RCC 7860 (cell line): ENCODE measurements around the gene SWAP70.
"Not testable (repeated sequence)": the region's sequence is repeated elsewhere in the genome, so short reads cannot be mapped to it uniquely, and the experiment has no call there.

Source experiments
- DNase-seq: peaks from one replicate; pipeline ENCODE4 v3.0.0-alpha.2; 2015; ENCODE audit warnings: low spot score
- FAIRE-seq: peaks from 2 replicates; lab custom pipeline; 2012; peaks lifted over from hg19 to GRCh38; lab: Jason Lieb, UNC

The SWAP70 gene

DNA sequence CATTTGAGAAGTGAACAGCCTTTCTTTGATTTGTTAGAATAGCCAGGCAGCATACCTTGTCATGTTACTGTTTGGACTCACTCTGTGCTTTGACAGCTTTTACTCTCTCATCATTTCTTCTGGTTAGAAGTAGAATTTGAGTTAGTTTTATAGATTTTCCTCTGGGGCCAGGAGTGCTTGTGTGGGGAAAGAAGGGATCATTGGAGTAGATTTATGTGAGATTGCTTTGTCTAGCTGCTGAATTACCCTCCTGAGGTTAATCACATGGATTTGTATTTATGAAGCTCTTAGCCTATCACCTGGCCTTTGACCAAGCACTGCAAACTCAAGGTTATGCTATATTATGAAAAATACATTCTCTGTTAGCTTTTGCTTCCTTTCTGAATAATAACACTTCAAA, 54.3 kb downstream of the SWAP70 start:
- FAIRE-seq = no peak
- no peak for DNase-seq

DNA sequence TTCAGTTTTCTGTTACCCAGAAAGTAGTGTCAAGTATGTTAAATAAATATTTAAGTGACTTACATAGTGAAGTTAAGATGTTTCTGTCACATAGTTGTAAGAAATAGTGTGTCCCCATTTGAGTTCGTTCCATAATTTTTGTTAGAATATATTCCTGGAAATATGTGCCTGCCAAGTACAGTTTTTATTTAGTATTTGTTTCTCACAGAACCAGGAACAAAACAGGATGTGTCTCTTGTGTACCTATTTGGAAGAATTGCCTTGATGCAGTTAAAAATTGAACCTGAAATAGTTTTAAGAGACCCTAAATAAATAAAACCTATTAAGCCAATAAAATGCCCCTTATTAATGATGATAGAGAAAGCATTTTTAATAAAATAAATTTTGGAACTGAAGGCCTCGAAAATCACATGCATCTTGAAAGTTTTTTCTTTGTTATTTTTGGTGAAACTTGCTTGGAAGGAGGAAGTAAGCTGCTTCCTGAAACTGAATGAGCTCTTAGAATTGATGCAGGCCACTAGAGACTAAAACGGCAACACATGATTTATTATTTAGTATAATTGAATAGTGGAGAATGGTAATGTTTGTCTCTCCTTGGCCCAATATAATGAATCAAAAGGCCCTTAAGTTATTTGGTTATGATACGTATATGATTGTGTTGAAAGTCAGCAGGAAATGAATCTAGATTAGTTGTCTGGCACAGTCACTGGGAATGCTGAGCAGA, 55.9 kb downstream of the SWAP70 start:
- no peak for DNase-seq
- no peak for FAIRE-seq

DNA sequence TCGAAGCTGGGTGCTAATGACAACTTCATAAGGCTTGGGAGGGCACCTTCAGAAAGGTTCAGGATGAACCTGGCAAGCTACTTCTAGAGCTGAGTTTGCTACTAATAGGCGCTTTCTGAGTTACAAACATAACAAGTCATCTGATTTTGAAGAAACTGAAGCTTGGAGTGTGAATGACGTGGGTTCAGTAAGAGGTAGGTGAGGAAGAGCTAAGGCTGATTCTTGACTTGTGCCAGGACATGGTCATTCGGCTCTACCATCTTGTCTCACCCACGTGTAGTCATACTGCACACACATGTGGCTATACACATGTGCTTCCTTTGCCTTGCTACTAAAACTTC, 56.4 kb downstream of the SWAP70 start:
- FAIRE-seq (no peak), DNase-seq (no peak)

DNA sequence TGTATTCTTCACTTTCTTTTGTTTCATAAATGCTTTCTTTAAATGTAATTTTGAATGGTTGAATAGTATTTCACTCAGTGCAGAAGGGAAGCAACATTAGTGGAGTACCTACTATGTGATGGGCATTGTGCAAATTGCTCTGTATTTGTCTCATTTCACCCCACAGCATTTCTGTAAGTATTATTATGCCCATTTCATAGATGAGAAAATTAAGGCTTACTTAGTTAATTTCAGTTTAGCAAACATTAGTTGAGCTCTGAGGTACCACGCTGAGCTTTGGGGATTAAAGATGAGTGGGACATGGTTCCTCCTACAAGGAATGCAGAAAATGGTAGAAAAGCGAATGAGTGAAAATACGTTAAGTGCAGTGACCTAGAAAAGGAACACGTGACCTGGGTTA, 58.1 kb downstream of the SWAP70 start:
- no peak for DNase-seq
- FAIRE-seq = no peak

DNA sequence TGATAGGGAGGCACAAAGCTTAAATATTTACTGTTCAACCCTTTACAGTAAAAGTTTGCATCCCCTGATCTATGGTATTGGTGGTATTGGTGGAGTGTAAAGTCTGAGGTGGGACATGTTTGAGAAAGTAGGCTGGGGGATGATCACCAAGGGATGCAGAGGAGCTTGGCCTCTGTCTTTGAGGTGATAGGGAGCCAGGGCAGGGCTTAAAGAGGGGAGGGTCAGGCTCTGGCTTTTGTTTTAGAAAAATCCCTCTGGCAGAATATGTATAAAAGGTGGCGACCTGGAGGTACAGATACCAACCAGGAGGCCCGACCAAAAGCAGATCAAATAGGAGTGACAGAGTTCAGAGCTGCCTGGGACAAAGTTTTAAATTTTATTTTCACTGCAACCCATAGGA, 59.0 kb downstream of the SWAP70 start:
- no peak for FAIRE-seq
- DNase-seq = no peak

DNA sequence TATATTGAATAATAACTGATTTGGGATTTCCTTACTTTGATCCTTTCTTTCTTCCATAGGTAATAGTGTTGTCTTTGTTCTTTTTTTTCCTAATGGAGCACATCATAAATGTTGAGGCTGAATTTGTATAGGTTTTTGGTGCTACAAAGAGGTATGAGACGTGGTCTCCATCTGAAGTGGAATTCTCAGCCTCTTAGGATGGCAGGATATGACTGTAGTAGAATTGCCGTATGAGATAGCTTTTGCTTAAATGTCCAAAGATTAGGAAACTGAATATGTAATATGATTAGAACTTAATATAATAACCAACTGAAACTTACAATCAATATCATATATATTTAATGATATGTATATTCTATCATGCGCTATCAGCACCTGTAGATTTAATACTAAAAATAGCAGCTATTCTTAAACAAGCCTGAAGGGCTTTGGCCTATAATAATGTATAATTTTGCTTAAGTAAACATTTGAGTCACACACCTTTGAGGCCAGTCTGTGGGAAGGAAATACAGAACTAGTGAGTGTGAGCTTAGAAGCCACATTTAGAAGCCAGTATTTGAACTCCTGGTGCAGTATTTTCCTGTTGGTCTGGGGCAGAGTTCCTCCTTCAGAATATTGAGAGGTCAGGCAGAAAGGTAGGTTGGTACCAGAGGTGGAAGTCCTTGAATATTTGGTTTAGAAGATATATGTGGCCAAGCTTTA, 62.6 kb downstream of the SWAP70 start:
- peak; percentile 58 for FAIRE-seq

DNA sequence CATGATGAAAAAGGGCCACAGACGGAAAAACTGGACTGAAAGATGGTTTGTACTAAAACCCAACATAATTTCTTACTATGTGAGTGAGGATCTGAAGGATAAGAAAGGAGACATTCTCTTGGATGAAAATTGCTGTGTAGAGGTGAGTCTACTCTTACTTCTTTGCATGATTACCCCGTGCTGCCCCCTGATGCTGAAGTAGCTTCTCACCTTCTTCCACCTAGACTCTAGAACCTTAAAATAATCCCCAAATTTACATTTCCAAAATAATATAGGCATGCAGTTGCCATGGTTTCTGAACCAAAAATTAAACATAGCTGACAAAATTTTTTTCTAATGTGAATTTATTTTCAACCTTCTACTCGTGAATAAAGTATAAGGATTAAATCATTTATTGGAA, 64.2 kb downstream of the SWAP70 start:
- DNase-seq = no peak
- no peak for FAIRE-seq

More for the DNA sequence above, 62.6 kb downstream of the SWAP70 start:
- peak; percentile 39 for DNase-seq

DNA sequence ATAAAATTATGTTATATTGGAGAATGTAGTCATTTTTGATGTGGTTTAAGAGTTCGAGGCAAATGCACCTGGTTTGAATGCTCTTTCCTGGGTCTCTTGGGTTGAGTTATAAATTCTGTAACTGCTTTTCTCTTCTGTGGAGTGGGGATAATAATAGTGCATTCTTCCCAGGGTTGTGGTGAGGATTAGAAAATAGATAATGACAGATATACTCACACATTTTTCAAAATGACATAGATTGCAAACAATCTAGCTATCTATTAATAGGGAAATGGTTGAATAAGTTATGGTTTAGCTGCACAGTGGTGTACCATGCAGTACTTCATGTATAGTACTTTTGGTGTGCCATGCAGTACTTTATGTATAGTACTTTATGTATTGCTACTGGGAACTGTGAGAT, 67.4 kb downstream of the SWAP70 start:
- DNase-seq = no peak
- no peak for FAIRE-seq

DNA sequence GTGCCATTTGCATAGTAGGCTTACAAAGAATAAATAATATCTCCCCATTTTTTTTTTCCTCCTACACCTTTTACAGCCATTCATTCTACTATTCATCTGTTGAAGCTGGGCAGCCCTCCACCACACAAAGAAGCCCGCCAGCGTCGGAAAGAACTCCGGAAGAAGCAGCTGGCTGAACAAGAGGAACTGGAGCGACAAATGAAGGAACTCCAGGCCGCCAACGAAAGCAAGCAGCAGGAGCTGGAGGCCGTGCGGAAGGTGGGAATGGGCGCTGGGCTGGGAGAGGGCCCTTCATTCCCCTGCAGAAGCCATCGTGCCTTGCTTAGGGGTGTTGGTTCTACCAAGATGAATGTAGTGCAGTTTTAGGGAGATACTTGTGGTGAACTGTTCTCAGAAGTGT, 68.6 kb downstream of the SWAP70 start:
- FAIRE-seq (no peak), DNase-seq (no peak)

DNA sequence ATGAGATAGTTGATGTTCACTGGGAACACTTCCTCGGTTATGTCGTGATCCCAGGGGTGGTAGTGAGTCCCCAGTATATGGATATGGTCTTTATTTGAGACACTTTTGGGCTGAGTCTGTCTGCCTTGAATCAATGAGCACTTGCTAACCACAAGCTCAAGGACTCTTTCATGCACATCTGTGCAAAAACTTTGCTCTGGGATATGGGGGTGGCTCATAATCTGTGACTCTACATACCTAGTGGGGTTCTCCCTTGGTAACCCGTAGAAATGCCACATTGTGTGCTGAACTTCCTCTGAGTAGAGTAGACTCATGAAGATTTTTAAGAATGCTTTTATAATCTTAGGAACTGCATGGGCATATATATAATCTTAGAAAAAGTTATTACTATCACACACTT, 69.3 kb downstream of the SWAP70 start:
- no peak for DNase-seq
- no peak for FAIRE-seq

DNA sequence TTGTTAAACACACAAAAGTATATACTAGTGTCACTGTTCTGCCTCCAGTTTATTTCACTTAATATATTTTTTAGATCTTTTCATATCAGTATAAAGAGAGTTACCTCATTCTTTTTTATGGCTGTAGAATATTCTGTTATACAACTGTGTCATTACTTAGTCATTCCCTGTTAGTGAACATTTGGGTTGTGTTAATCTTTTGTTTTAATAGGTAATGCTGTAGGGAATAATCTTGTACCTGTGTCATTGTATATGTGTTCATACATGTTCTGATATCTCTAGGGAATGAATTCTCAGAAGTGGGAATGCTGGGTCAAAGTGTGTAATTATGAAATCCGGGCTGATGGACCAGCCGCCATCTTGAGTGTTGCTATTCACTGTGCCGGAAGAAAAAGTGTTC, 71.4 kb downstream of the SWAP70 start:
- DNase-seq (no peak), FAIRE-seq (no peak)

DNA sequence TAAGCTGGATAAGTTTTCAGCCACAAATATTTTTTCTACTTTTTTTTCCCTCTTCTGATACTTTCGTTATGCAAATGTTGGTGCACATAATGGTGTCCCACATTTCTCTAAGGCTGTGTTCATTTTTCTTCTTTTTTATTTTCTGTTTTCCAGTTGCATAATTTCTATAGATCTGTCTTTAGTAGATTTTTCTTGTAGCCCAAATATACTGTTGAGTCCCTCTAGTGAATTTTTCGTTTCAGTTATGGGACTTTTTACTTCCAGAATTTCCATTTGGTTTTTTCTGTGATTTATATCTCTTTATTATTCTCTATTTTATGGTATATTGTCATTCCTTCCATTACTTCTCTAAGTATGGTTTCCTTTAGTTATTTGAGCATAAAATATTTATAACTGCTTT, 72.0 kb downstream of the SWAP70 start:
- DNase-seq = no peak
- no peak for FAIRE-seq

DNA sequence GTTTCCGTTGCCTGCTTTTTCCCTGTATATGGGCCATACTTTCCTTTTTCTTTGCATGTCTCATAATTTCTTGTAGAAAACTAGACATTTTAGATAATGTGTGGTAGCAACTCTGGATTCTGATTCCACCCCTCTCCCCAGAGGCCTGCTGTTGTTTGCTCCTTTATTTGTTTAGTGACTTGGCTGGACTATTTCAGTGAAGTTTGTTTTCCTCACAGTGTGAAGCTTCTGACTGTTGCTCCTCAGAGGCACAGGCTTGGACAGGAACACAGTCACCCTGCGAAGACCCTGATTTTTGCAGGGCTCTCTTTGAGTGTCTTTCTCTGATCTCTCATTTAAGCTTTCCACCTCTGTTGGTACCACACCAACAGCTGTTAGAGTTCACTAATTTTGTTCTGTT, 72.5 kb downstream of the SWAP70 start:
- DNase-seq (no peak), FAIRE-seq (no peak)

DNA sequence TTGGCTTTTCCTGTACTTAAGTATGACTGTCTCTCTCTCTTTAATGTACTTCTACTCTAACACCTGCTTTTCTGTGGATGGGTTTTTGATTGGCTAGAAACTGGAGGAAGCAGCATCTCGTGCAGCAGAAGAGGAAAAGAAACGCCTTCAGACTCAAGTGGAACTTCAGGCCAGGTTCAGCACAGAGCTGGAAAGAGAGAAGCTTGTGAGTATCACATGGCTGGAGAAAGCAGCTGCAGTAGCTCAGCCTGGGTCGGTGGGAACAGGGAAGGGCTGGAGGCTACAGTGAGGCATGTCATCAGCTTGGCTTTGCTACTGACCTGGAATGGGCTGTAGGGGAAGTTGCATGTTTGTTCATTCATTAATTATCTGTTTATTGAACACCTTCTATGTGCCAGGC, 74.2 kb downstream of the SWAP70 start:
- DNase-seq = no peak
- FAIRE-seq = no peak

DNA sequence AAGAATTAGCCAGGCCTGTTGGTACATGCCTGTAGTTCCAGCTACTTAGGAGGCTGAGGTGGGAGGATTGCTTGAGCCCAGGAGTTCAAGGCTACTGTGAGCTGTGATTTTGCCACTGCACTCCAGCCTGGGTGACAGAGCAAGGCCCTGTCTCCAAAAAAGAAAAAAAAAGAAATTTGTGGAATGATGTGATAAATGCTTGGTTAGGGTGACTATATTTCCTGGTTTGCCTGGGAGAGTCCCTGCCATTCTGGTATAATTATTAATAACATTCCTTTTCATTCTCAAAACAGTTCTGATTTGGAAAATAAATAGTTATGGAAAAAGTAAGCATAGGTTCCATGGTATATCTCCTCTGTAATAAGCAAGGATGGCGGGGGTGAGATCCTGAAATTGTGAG, 74.8 kb downstream of the SWAP70 start:
- no peak for FAIRE-seq
- DNase-seq = no peak

DNA sequence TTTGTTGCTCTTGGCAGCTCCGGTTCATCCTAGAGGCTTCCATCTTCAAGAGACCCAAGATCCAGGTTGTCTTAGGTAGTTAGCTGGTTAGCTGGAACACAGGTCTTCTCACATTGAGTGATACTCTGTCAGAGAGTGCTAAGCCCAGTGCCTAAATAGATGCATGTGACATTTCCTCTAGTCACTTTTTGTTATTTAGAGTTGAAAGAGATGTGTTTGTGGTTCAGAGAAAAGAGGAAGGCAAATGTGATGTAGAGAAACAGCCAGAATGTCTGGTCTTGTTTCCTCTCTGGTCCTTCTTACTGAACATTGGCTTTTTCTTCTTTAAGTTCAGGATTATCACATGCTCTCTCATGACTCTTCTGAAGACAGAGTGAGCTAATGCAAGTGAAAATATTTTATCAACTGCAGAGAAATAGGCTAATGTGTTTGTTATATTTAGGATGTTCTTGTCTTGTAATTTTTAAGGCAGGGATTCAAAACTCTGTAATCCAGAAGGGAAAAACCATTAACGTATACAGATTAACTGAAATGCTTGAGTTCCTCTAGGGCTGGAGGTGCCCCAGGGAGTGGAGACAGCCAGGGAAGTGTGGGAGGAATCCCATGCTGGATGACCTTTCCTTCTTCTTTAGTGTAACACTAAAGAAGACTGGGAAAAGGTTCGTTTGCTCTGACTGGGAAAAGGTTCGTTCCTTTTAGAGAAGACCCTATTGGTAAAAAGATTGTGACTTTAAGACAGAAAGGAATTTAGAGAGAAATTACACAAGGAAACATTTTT, 75.4 kb downstream of the SWAP70 start:
- FAIRE-seq = no peak
- no peak for DNase-seq

DNA sequence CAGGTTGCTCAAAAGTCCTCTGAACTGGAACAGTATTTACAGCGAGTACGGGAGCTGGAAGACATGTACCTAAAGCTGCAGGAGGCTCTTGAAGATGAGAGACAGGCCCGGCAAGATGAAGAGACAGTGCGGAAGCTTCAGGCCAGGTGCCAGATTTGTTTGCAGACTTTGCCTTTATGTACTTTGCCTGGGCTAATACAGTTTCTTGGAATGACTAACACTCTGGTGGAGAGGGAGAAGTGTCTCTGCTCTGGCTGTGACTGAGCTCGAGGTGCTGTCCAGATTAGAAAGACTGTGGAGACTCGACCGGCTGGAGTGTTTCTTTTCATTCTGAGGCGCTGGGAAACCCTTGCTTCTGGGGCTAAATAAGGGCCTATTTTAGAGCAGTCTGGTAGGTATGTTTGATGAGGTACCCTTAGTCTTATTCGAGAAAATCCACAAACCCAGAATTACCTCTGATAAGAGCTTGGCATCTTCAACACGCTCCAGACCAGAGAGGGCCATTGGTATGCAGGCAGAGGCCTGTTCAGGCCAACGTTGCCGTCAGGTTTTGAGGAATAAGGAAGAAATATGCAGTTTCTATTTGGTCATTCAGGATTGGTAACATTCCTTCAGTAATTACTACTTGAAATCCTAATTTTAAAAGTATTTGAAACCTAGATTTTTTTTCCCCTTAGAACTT, 76.5 kb downstream of the SWAP70 start:
- FAIRE-seq (no peak), DNase-seq (no peak)

DNA sequence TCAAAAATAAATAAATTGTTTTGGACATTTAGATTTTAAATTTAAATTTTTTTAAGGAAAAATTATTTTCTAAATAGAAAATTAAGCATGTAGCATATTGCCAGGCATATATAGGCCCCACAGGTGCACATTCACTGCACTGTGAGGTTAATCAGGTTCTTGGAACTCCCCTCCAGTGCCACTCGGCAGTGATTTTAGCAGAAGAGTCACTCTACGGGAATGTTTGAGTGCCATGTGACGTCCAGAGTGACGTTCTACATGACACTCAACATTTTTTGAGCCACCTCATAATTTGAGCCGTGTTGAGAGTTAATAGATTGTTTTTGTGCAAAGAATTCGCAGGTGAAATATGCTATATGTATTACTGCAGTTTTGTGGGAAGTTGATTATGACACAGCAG, 77.4 kb downstream of the SWAP70 start:
- FAIRE-seq = no peak
- DNase-seq = no peak

DNA sequence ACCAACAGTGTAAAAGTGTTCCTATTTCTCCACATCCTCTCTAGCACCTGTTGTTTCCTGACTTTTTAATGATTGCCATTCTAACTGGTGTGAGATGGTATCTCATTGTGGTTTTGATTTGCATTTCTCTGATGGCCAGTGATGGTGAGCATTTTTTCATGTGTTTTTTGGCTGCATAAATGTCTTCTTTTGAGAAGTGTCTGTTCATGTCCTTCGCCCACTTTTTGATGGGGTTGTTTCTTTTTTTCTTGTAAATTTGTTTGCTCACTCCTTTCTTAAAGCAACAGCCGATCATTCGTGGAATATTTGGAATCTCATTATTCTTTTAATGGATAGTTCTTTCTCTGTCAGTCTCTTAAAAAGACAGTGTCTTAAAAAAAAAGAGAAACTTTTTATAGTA, 79.6 kb downstream of the SWAP70 start:
- not testable (repeated sequence) for DNase-seq, FAIRE-seq

DNA sequence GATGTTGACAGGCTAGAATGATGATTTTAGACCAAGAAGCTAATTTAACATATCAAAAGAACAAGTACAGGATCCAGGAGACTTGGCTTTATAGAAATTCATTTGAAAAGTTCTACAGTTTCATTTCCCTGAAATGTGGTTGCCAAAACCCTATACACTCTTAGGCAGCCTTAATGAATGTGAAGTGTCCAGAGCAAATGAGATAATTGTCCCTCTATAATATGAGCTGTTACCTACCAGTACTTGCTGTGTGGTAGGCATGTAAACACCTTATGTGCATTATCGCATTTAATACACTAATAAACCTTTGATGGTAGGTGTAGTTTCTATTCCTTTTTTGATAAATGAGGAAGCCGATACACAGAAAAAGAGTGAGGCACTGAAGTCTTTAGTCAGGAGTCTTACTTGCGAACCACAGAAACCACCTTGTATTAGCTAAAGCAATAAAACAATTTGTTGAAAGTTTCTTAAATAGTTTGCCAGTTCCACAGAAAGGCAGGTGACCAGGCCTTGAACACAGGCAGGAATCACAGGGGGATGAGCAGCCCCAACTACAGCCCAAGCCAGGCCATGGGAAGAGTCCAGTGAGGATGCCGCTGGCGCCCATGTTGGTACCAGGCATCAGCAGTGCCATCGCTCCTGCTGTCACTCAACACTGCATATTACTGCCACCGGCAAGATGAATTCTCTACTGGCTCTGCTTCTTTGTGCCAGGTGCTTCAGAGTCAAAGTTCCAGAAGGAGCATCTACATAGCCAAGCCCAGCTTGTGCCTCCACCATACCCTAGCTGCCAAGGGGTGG, 81.7 kb downstream of the SWAP70 start:
- FAIRE-seq (no peak), DNase-seq (no peak)

DNA sequence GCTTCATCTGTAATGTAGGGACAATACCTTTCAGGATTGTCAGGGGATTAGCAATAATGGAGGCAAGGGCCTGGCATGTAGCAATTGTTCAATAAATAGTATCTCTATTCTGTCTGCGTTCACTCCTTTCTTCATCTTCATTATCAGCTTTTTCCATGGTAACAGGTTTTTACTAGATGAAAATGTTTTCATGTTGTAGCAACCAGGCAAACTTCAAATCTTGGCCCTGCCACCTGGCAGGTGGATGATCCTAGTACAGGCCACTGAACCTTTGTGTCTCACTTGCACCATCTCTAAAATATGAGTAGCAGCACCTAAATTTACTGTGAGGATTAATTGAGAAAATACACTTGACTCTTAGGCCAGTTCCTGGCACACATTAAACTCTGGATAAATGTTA, 83.4 kb downstream of the SWAP70 start:
- no peak for FAIRE-seq
- DNase-seq = no peak
